Peyer's patch (tissue), 4 donors: ENCODE results near the gene DNAJB8.

Experiments used
- CTCF ChIP-seq, 6 experiments: fragments of 450-650 bp in 4 of 6; fragments of 200-600 bp in 2 of 6; sonication (generic) in 1 of 6; IDR thresholded peaks; one replicate each; pipeline ENCODE4 v1.5.1; 2017 to 2019; ENCODE audit warnings: antibody characterized with exemption in 6 of 6, mild to moderate bottlenecking in 3 of 6, moderate library complexity in 1 of 6
- POLR2A ChIP-seq, 2 donors: fragments of 450-650 bp; IDR thresholded peaks; one replicate each; pipeline ENCODE4 v1.5.1; 2017; ENCODE audit warnings: antibody characterized with exemption in 2 of 2, mild to moderate bottlenecking in 2 of 2, moderate library complexity in 2 of 2

DNA sequence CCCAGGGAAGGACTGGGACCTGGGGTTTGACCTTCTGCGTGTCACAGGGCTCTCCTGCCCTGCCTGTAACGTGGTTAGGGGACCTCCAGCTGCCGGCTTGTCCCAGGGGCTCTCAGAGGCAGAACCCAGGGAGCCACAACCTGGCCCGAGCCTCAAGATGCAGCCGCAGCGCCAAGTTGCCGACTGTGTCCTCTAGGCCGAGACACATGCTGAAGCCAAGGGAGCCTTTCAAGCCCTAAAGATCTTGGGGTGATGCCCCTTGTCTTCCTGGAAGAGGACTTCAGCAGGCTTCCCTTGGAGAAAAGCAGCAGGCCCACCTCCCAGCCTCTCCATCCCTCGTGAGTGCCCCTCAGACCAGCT, 7.2 kb downstream of the DNAJB8 start:
- TF ChIP-seq CTCF (IDR thresholded peaks at IDR 0.05) (no peak), POLR2A (IDR thresholded peaks at IDR 0.05) (no peak)
